HG03060 (cell line): ENCODE results near the gene SHMT2.

ENCODE experiments used
- ATAC-seq: cut with Tn5 transposase; IDR thresholded peaks from one replicate; pipeline ENCODE4 v1.9.1; 2021; ENCODE audit warnings: low read depth, moderate number of reproducible peaks; ENCODE audit not compliant: unreplicated experiment

Gene SHMT2

GRCh38 chr12:57196439-57196838 is 33.1 kb upstream of the SHMT2 start:
- ATAC-seq, result no peak

GRCh38 chr12:57196956-57197355 is 32.6 kb upstream of the SHMT2 start:
- no peak for ATAC-seq

DNA sequence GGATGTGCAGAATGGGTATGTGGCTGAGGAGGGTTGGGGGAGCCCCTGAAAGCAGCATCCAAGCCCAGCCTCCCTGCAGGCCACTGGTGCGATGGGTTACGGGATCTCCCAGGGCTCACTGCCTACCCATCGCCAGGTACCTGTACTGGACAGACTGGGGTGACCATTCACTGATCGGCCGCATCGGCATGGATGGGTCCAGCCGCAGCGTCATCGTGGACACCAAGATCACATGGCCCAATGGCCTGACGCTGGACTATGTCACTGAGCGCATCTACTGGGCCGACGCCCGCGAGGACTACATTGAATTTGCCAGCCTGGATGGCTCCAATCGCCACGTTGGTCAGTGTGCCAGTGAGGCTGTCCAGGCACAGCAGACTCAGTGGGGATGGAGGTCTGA is 31.2 kb upstream of the SHMT2 start:
- ATAC-seq, result no peak

DNA sequence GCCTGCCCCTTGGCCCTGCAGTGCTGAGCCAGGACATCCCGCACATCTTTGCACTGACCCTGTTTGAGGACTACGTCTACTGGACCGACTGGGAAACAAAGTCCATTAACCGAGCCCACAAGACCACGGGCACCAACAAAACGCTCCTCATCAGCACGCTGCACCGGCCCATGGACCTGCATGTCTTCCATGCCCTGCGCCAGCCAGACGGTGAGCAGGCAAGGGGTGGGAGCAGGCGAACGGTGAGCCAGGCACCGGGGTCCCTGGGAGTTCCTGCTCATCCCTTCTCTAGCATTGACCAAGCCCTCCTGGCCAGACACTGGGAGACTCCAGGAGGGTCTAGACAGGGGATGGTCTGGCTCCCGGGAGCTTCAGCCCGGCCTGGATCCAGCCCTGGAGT is 30.3 kb upstream of the SHMT2 start:
- ATAC-seq, result no peak

- no peak for ATAC-seq
These were observed 29.0 kb upstream of the SHMT2 start for GRCh38 chr12:57200497-57200896.

DNA sequence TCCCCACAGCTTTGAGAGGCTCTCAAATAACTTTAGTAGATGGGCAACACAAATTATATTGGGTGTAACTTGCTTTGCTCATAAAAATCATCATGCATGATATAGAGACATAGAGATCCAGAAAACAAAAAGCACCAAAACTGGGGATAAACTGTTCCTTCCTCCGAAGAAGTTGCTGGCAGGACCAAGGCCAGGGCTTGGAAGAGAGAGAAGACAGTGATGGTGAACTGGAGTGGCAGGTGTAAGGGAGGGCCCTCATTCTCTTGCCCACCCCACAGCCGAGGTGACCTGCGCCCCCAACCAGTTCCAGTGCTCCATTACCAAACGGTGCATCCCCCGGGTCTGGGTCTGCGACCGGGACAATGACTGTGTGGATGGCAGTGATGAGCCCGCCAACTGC is 28.3 kb upstream of the SHMT2 start:
- ATAC-seq, result no peak

DNA sequence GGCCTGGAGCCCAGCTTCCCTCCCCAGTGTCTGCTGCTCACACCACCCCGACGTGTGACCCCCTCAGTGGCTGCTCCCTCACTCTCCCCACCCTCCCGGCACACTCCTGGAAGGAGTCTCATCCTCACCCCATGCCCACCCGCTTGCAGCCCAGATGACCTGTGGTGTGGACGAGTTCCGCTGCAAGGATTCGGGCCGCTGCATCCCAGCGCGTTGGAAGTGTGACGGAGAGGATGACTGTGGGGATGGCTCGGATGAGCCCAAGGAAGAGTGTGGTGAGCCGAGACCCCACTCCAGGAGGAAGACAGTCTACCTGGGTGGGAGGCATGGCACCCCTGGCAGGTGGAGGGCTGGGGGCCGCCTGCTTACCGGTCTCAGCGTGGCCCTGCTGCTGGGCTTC is 27.9 kb upstream of the SHMT2 start:
- ATAC-seq, result no peak

- ATAC-seq, result no peak
These were observed 27.2 kb upstream of the SHMT2 start for GRCh38 chr12:57202321-57202720.

- no peak for ATAC-seq
These were observed 26.3 kb upstream of the SHMT2 start for GRCh38 chr12:57203201-57203600.

DNA sequence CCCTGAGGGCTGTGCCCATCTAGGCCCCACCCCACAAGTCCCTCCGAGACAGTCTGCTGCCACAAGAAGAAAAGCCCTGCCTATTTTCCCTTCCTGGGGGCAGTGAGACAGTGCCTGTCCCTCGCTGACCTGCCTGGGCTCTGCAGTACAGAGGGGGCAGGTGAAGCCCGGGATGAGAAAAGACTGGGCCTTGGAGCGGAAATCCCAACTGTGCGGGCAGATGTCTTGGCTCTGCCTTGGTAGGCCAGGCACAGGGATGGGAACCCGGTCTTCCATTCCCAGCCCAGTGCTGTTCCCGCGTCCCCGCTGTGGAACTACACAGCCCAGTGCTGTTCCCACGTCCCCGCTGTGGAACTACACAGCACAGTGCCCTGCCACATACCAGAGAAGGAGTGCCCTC is 25.7 kb upstream of the SHMT2 start:
- no peak for ATAC-seq

DNA sequence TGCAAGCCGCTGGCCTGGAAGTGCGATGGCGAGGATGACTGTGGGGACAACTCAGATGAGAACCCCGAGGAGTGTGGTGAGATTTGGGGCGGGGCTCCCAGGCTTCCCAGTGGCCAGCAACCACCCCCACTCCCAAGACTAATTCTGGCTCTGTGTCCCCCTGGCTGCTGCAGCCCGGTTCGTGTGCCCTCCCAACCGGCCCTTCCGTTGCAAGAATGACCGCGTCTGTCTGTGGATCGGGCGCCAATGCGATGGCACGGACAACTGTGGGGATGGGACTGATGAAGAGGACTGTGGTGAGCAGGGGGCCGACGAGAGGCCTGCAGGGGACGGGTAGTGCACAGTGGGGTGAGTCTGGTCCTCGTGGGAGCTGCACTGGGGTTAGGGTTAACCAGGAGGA is 25.1 kb upstream of the SHMT2 start:
- no peak for ATAC-seq

DNA sequence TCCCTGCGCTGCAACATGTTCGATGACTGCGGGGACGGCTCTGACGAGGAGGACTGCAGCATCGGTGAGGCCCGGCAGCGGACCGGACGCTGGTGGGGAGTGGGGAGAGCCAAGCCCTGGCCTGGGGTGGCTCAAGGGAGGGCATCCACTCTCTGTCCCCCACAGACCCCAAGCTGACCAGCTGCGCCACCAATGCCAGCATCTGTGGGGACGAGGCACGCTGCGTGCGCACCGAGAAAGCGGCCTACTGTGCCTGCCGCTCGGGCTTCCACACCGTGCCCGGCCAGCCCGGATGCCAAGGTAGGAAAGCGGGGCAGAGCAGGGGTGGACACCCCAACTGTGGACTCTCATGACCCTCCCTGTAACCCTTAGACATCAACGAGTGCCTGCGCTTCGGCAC is 24.3 kb upstream of the SHMT2 start:
- ATAC-seq, result no peak

DNA sequence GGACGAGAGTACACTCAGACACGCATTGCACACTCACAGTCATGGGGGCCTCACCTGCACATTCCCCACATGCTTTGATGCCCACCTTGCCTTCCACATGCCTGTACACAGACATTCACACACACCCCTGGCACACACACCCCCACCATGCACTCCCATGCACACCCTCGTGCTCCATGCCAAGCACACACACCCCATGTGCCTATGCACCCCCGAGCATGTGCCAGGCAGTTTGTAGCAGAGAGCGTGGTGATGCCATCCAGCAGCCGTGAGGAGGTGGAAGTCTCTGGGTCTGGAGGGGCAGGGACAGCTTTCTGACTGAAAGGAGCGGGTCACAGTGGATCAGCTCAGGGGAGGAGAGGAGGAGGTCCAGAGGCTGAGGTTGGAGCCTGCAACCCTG is 23.6 kb upstream of the SHMT2 start:
- ATAC-seq, result no peak

DNA sequence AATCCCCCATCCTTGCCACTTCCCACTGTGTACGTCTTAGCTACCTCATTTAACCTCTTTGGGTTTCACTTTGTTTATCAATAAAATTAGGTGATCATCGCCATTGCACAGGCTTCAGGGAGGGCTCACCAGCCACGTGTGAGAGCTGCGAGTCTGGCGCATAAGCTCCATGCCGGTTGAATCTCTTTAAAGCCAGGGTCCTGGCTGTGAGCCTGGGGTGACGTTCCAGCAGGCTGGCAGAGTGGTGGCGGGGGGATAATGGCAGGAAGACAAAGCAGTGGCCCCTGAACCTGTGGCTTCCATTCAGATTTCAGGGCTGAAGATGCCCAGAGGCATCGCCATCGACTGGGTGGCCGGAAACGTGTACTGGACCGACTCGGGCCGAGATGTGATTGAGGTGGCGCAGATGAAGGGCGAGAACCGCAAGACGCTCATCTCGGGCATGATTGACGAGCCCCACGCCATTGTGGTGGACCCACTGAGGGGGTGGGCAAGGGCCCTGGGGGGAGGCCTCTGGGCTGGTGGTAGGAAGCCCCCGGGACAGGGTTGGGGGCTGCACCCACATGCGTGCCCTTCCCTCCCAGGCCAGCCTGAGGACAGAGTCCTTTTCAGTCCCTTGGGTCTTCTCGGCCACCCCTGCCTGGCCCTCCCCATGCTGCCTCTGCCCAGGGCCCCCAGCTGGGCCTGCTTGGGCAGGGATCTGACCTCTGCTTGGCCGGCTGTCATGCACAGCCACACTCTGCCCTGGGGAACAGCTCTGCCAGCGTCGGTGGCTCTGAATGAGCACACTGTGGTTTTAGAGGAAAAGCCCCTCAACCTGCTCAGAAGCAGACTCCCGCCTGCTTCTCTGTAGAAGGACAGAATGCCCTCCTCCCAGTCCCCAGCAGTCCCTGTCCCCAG is 21.5 kb upstream of the SHMT2 start:
- ATAC-seq, result no peak

GRCh38 chr12:57208631-57209282 is 20.8 kb upstream of the SHMT2 start:
- ATAC-seq, result no peak

GRCh38 chr12:57209916-57210315 is 19.6 kb upstream of the SHMT2 start:
- ATAC-seq, result no peak

DNA sequence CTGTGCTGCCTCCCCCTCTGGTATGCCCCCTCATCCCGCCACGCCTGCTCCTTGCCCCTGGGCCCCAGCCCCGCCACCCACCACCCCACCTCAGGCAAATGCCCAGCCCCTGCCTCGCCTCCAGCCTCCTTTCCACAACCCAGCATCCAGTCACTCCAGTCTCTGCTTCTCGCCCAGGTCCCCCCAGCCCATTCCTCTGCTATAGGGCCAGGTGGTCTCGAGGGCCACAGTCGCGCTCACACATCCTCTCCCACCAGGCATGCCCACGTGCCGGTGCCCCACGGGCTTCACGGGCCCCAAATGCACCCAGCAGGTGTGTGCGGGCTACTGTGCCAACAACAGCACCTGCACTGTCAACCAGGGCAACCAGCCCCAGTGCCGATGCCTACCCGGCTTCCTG is 19.1 kb upstream of the SHMT2 start:
- ATAC-seq, result no peak

DNA sequence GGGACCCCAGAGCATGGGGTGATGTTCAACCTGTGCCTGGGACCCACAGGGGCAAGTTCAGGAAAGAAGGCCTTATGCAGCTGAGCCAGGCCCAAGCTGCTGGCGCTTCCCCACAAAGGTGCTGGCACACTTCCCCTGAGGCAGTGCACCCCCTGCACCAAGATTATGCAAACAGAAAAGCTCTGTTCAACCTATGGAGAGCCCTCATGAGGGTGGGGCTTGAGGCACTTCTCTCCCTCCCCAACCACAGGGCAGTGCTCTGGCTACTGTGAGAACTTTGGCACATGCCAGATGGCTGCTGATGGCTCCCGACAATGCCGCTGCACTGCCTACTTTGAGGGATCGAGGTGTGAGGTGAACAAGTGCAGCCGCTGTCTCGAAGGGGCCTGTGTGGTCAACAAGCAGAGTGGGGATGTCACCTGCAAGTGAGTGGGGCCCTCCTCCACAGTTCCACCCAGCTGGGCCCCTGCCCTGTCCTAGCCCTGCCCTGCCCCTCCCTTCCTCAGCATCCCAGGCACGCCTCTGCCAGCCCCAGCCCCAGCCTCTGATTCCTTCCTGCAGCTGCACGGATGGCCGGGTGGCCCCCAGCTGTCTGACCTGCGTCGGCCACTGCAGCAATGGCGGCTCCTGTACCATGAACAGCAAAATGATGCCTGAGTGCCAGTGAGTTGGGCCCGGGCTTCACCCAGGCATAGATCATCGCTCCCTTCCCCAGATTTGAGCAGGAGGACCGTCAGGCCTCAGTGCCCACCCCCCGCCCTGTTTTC is 18.4 kb upstream of the SHMT2 start:
- no peak for ATAC-seq

DNA sequence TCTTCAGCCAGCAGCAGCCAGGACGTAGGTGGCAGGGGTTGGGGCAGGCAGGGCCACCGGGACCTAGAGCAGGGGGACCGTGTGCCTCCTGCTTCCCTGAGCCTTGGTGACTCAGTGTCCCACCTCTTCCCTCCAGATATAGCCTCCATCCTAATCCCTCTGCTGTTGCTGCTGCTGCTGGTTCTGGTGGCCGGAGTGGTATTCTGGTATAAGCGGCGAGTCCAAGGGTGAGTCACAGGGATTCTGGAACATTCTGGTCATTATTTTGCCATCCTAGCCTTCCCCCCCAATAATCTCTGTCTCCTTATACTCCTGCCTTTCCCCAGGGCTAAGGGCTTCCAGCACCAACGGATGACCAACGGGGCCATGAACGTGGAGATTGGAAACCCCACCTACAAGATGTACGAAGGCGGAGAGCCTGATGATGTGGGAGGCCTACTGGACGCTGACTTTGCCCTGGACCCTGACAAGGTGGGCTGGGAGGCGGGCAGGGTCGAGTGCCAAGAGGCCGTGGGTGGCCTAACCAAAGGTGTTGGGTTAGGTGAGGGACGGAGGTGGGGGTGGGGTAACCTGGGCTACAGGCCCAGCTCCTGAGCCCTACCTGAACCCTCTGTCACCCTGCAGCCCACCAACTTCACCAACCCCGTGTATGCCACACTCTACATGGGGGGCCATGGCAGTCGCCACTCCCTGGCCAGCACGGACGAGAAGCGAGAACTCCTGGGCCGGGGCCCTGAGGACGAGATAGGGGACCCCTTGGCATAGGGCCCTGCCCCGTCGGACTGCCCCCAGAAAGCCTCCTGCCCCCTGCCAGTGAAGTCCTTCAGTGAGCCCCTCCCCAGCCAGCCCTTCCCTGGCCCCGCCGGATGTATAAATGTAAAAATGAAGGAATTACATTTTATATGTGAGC is 17.5 kb upstream of the SHMT2 start:
- ATAC-seq, result no peak

- ATAC-seq, result no peak
These were observed 16.8 kb upstream of the SHMT2 start for GRCh38 chr12:57212701-57213057.
